GM12878 (cell line): ENCODE data around the gene SNRPF. TPM values are rescaled to one million over a fixed set of nuclear protein-coding genes. Genes with fewer than 3 reads are reported as not detected.

Source experiments
- ASH2L ChIP-seq: fragments of 300-600, 200-600 bp; sonication (generic); IDR thresholded peaks from 2 replicates; pipeline ENCODE4 v1.6.1; 2017; ENCODE audit warnings: low read depth, mild to moderate bottlenecking, borderline replicate concordance
- BMI1 ChIP-seq: fragments of 450-650 bp; IDR thresholded peaks from 2 replicates; pipeline ENCODE4 v1.6.1; 2016; ENCODE audit warnings: mild to moderate bottlenecking, moderate library complexity, borderline replicate concordance
- CBX5 ChIP-seq: sonication (generic); IDR thresholded peaks from 2 replicates; pipeline ENCODE4 v1.6.1; 2016; ENCODE audit warnings: low read depth, moderate library complexity, mild to moderate bottlenecking, inconsistent platforms
- EGR1 ChIP-seq, 2 experiments: IDR thresholded peaks; 1 replicate in 1 of 2; 2 replicates in 1 of 2; pipeline ENCODE4 v1.6.1; 2011 to 2012; ENCODE audit warnings: low read depth in 2 of 2, low read length in 2 of 2, borderline replicate concordance in 1 of 2, mild to moderate bottlenecking in 1 of 2, moderate library complexity in 1 of 2
- ETV6 ChIP-seq, 2 experiments: fragments of 450-650 bp in 1 of 2; IDR thresholded peaks in 1 of 2; conservative IDR thresholded peaks in 1 of 2; 2 replicates each; pipeline ENCODE4 v1.6.1; 2014; ENCODE audit warnings: antibody characterized with exemption in 1 of 2, borderline replicate concordance in 1 of 2, low read depth in 1 of 2, mild to moderate bottlenecking in 1 of 2, moderate library complexity in 1 of 2
- HCFC1 ChIP-seq: fragments of 150-350 bp; IDR thresholded peaks from 2 replicates; pipeline ENCODE4 v1.6.1; 2014; ENCODE audit warnings: low read length
- HDGF ChIP-seq: fragments of 450-650 bp; IDR thresholded peaks from 2 replicates; pipeline ENCODE4 v1.6.1; 2016; ENCODE audit warnings: antibody characterized with exemption
- IRF4 ChIP-seq: IDR thresholded peaks from 2 replicates; pipeline ENCODE4 v1.6.1; 2011; ENCODE audit warnings: low read depth, low read length
- MEF2B ChIP-seq: fragments of 450-650 bp; IDR thresholded peaks from 2 replicates; pipeline ENCODE4 v1.6.1; 2018; ENCODE audit warnings: mild to moderate bottlenecking, moderate library complexity; ENCODE audit not compliant: partially characterized antibody, poor library complexity, severe bottlenecking
- MTA2 ChIP-seq: fragments of 450-650 bp; IDR thresholded peaks from 2 replicates; pipeline ENCODE4 v1.6.1; 2016; ENCODE audit warnings: low read depth, mild to moderate bottlenecking, moderate library complexity
- MXI1 ChIP-seq: fragments of 150-350 bp; IDR thresholded peaks from 2 replicates; pipeline ENCODE4 v1.6.1; 2011; ENCODE audit warnings: low read depth, mild to moderate bottlenecking, inconsistent platforms, low read length, improper control_type of control experiment
- NFXL1 ChIP-seq: fragments of 450-650 bp; IDR thresholded peaks from 2 replicates; pipeline ENCODE4 v1.6.1; 2017; ENCODE audit warnings: antibody characterized with exemption, mild to moderate bottlenecking, borderline replicate concordance
- NFYB ChIP-seq: IDR thresholded peaks from 2 replicates; pipeline ENCODE4 v1.6.1; 2011; ENCODE audit warnings: low read depth, mild to moderate bottlenecking, low read length, improper control_type of control experiment, moderate library complexity; ENCODE audit not compliant: insufficient read depth
- NR2C1 ChIP-seq: fragments of 450-650 bp; IDR thresholded peaks from 2 replicates; pipeline ENCODE4 v1.6.1; 2017; ENCODE audit warnings: antibody characterized with exemption, mild to moderate bottlenecking, moderate library complexity
- NR2C2 ChIP-seq: IDR thresholded peaks from 2 replicates; pipeline ENCODE4 v1.6.1; 2011; ENCODE audit warnings: borderline replicate concordance, low read depth; ENCODE audit not compliant: control insufficient read depth, insufficient read length
- POLR2AphosphoS2 ChIP-seq: IDR thresholded peaks from 2 replicates; pipeline ENCODE4 v1.6.1; 2011; ENCODE audit warnings: low read depth, mild to moderate bottlenecking, low read length, improper control_type of control experiment, moderate library complexity
- RAD51 ChIP-seq: fragments of 450-650 bp; IDR thresholded peaks from 2 replicates; pipeline ENCODE4 v1.6.1; 2016; ENCODE audit warnings: moderate library complexity, mild to moderate bottlenecking, inconsistent platforms
- RB1 ChIP-seq: fragments of 450-650 bp; formaldehyde crosslinking; IDR thresholded peaks from 2 replicates; pipeline ENCODE4 v1.6.1; 2017; ENCODE audit warnings: mild to moderate bottlenecking, borderline replicate concordance
- RBBP5 ChIP-seq: fragments of 200-600 bp; sonication (generic); conservative IDR thresholded peaks from 2 replicates; pipeline ENCODE4 v1.6.1; 2016
- RCOR1 ChIP-seq: conservative IDR thresholded peaks from 2 replicates; pipeline ENCODE4 v1.6.1; 2012; ENCODE audit warnings: low read depth, low read length, improper control_type of control experiment
- SIN3A ChIP-seq: IDR thresholded peaks from 2 replicates; pipeline ENCODE4 v1.6.1; 2012; ENCODE audit warnings: low read depth, low read length, improper control_type of control experiment
- SPI1 ChIP-seq: IDR thresholded peaks from 2 replicates; pipeline ENCODE4 v1.6.1; 2011; ENCODE audit warnings: low read depth, mild to moderate bottlenecking, low read length, moderate library complexity, borderline replicate concordance; ENCODE audit not compliant: insufficient read depth
- SREBF1 ChIP-seq: IDR thresholded peaks from 2 replicates; pipeline ENCODE4 v1.6.1; 2012; ENCODE audit warnings: mild to moderate bottlenecking, low read length
- SUPT20H ChIP-seq: IDR thresholded peaks from 2 replicates; pipeline ENCODE4 v1.6.1; 2011; ENCODE audit warnings: low read depth, mild to moderate bottlenecking, low read length, moderate library complexity, borderline replicate concordance; ENCODE audit not compliant: control insufficient read depth
- ZSCAN29 ChIP-seq: fragments of 450-650 bp; IDR thresholded peaks from 2 replicates; pipeline ENCODE4 v1.6.1; 2017; ENCODE audit warnings: mild to moderate bottlenecking, moderate library complexity
- polyA plus RNA-seq, 11 experiments: library from polyadenylated mRNA; depleted of rRNA in 4 of 11; unstranded in 6 of 11; stranded (reverse) in 5 of 11; fragments of >200 nt; fragmentation: Nextera tagmentation in 4 of 11; fragmentation: Illumina TruSeq in 1 of 11; extraction: Ambion mirVana in 4 of 11; extraction: Trizol in 1 of 11; gene quantifications; 1 replicate in 1 of 11; 2 replicates in 10 of 11; pipeline versions ENCODE4 v1.2.1 to v1.2.3, GENCODE V29; 2011 to 2016; ENCODE audit warnings: inconsistent platforms in 2 of 11, missing spikeins in 2 of 11, low read depth in 1 of 11
- total RNA-seq, 4 experiments: library from RNA; depleted of rRNA in 3 of 4; stranded (reverse); fragments of >200 nt in 3 of 4; fragmentation: Illumina TruSeq in 1 of 4; extraction: Trizol in 1 of 4; gene quantifications; 2 replicates each; pipeline versions ENCODE4 v1.2.1 to v1.2.3, GENCODE V29; 2013 to 2021
- TF ChIP-seq, protein P1 (sequence below): fragments of 450-650 bp; conservative IDR thresholded peaks from 2 replicates; pipeline ENCODE4 v1.6.1; 2017; ENCODE audit warnings: mild to moderate bottlenecking, moderate library complexity
- TF ChIP-seq, protein P2 (sequence below): IDR thresholded peaks from 2 replicates; pipeline ENCODE4 v1.6.1; 2012; ENCODE audit warnings: low read depth, low read length, improper control_type of control experiment

SNRPF gene
- total and polyA plus RNA-seq, 10 of the 15 experiments (the other 5 are each of a cell fraction or from before 2014, with no cell fraction given), result 36.5 to 204 (median 77.9) TPM

DNA sequence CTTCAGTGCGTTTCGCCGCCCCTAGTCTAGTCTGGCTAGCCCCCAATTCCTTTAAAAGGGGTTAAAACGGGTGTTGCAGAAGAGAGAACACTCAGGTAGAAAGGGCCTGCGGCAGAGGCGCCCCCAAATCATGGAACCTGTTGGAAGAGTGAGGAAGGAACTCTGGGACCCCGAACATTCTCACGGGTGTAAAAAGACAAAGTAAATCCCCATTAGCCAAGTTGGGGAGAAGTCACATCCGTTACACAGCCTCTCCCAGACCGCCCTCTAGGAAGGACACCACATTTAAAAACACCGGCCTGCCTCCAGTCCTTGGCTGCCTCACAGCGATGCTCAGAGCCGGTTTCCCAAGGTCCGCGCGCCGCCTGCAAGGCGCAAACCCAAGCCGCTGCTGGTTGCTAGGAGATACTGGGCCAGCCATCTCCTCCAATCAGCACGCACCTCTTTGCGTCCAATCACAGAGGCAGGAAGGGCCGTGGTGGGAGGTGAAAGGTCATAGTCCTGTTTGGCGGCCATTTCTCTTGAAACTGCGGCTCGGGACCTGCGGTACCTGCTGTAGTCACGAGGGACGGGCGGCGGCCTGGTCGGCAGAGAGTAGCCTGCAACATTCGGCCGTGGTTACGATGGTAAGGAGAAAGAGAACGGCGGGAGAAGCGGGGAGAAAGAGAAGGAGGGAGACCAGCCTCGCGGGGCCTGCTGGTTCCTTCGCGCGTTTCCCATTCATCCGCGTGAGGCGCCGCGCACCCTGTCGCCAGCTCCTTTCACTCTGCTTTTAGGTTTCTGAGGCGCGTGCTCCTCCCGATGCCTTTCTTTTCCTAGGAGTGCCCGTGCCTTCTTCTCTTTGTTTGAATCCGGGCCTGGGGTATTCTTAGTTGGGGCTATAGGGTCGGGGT is at the start of gene SNRPF (continued):
- TF ChIP-seq, protein P1, sequence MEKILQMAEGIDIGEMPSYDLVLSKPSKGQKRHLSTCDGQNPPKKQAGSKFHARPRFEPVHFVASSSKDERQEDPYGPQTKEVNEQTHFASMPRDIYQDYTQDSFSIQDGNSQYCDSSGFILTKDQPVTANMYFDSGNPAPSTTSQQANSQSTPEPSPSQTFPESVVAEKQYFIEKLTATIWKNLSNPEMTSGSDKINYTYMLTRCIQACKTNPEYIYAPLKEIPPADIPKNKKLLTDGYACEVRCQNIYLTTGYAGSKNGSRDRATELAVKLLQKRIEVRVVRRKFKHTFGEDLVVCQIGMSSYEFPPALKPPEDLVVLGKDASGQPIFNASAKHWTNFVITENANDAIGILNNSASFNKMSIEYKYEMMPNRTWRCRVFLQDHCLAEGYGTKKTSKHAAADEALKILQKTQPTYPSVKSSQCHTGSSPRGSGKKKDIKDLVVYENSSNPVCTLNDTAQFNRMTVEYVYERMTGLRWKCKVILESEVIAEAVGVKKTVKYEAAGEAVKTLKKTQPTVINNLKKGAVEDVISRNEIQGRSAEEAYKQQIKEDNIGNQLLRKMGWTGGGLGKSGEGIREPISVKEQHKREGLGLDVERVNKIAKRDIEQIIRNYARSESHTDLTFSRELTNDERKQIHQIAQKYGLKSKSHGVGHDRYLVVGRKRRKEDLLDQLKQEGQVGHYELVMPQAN, result peak; percentile 69; the same call in 1 of the 2 replicates
- TF ChIP-seq SUPT20H, result no peak
- peak; percentile 84 for TF ChIP-seq HCFC1
- TF ChIP-seq ASH2L, result peak; percentile 76; the same call in 1 of the 2 replicates
- TF ChIP-seq, protein P2, sequence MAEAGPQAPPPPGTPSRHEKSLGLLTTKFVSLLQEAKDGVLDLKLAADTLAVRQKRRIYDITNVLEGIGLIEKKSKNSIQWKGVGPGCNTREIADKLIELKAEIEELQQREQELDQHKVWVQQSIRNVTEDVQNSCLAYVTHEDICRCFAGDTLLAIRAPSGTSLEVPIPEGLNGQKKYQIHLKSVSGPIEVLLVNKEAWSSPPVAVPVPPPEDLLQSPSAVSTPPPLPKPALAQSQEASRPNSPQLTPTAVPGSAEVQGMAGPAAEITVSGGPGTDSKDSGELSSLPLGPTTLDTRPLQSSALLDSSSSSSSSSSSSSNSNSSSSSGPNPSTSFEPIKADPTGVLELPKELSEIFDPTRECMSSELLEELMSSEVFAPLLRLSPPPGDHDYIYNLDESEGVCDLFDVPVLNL, result no peak
- TF ChIP-seq EGR1 (IDR thresholded peaks at IDR 0.05; ENCODE audit: borderline replicate concordance in 1 of 2, low read depth in 2 of 2, low read length in 2 of 2), result no peak
- no peak for TF ChIP-seq ZSCAN29
- 0 out of 2 replicates have a peak, but pooled peaks have one; percentile 68 for TF ChIP-seq POLR2AphosphoS2
- peak; percentile 100 for TF ChIP-seq NR2C1
- TF ChIP-seq MXI1, result peak; percentile 98
- TF ChIP-seq MEF2B, result peak; percentile 27
- TF ChIP-seq HDGF, result 0 out of 2 replicates have a peak, but pooled peaks have one; percentile 62
- TF ChIP-seq NFYB, result peak; percentile 94
- peak; percentile 77 for TF ChIP-seq SREBF1
- no peak for TF ChIP-seq ETV6 (conservative IDR thresholded peaks at IDR 0.05 in 1 of 2, IDR thresholded peaks at IDR 0.05 in 1 of 2; ENCODE audit: borderline replicate concordance in 1 of 2, low read depth in 1 of 2)
- TF ChIP-seq SIN3A, result peak; percentile 64; the same call in 1 of the 2 replicates
- 0 out of 2 replicates have a peak, but pooled peaks have one; percentile 43 for TF ChIP-seq CBX5
- peak; percentile 98 for TF ChIP-seq NR2C2
- TF ChIP-seq MTA2, result peak; percentile 93
- TF ChIP-seq RCOR1, result no peak
- TF ChIP-seq IRF4, result no peak
- no peak for TF ChIP-seq SPI1
- no peak for TF ChIP-seq NFXL1
- TF ChIP-seq RBBP5, result no peak
- TF ChIP-seq RAD51, result peak; percentile 51
- peak; percentile 97 for TF ChIP-seq BMI1
- peak; percentile 82; the same call in 1 of the 2 replicates for TF ChIP-seq RB1
